PC-3 (cell line): ENCODE results near the gene RSBN1L. TPM values are rescaled to one million over a fixed set of nuclear protein-coding genes. Genes with fewer than 3 reads are reported as not detected.

Experiments used
- ATAC-seq: fragments of 200-7000 bp; cut with Tn5 transposase; 2 replicates; pipeline ENCODE4 v1.9.1; 2020; ENCODE audit warnings: mild to moderate bottlenecking, moderate library complexity
- BruUV-seq: library from RNA; stranded (reverse); fragments of 400-500 nt; replicated peaks from 2 replicates; lab custom pipeline; 2021; lab: Mats Ljungman, UMichigan
- CTCF ChIA-PET: fragments of 300-600 bp; sonication (Branson Sonifier 250); formaldehyde crosslinking; loops from one replicate; lab custom pipeline; 2022; ENCODE audit warnings: antibody characterized with exemption; lab: Charles Lee
- POLR2A ChIA-PET: fragments of 300-600 bp; sonication (Branson Sonifier 250); formaldehyde crosslinking; loops from one replicate; lab custom pipeline; 2022; ENCODE audit warnings: antibody characterized with exemption; ENCODE audit not compliant: unreplicated experiment; lab: Charles Lee
- DNase-seq: peaks from one replicate; pipeline ENCODE4 v3.0.0-alpha.2; 2015
- H2AFZ ChIP-seq: fragments of 300-600 bp; sonication (generic); 2 replicates; pipeline ENCODE4 v1.6.0; 2016; ENCODE audit warnings: antibody characterized with exemption, low read length
- H3F3A ChIP-seq: fragments of 300-600 bp; sonication (generic); one replicate; pipeline ENCODE4 v1.6.0; 2017; ENCODE audit warnings: antibody characterized with exemption, low read length, control low read depth, mild to moderate bottlenecking; ENCODE audit not compliant: unreplicated experiment
- H3K27ac ChIP-seq: fragments of 300-600 bp; sonication (generic); 2 replicates; pipeline ENCODE4 v1.5.1; 2016; ENCODE audit warnings: mild to moderate bottlenecking, low read length
- H3K27me3 ChIP-seq: fragments of 300-600 bp; sonication (generic); 2 replicates; pipeline ENCODE4 v1.6.1; 2016; ENCODE audit warnings: low read length, mixed read lengths
- H3K36me3 ChIP-seq: fragments of 300-600 bp; sonication (generic); 2 replicates; pipeline ENCODE4 v1.6.1; 2016; ENCODE audit warnings: low read depth, mixed run types, low read length, mixed read lengths
- H3K4me1 ChIP-seq: fragments of 300-600 bp; sonication (generic); 2 replicates; pipeline ENCODE4 v1.5.1; 2016; ENCODE audit warnings: low read length; ENCODE audit not compliant: insufficient read depth
- H3K4me2 ChIP-seq: fragments of 300-600 bp; sonication (generic); 2 replicates; pipeline ENCODE4 v1.6.0; 2016; ENCODE audit warnings: low read length
- H3K4me3 ChIP-seq: fragments of 300-600 bp; sonication (generic); 2 replicates; pipeline ENCODE4 v1.5.1; 2016; ENCODE audit warnings: mild to moderate bottlenecking, low read length, mixed read lengths
- H3K79me2 ChIP-seq: fragments of 300-600 bp; sonication (generic); 2 replicates; pipeline ENCODE4 v1.6.1; 2017; ENCODE audit warnings: low read length, mixed read lengths
- H3K9ac ChIP-seq: fragments of 300-600 bp; sonication (generic); 2 replicates; pipeline ENCODE4 v1.6.0; 2016; ENCODE audit warnings: mild to moderate bottlenecking, low read length
- H3K9me2 ChIP-seq: fragments of 300-600 bp; sonication (generic); replicated peaks from 2 replicates; pipeline ENCODE4 v1.6.1; 2016; ENCODE audit warnings: mixed run types, low read length, mixed read lengths
- H3K9me3 ChIP-seq: fragments of 300-600 bp; sonication (generic); 2 replicates; pipeline ENCODE4 v1.6.1; 2016; ENCODE audit warnings: low read length, mixed read lengths
- H4K20me1 ChIP-seq: fragments of 300-600 bp; sonication (generic); 2 replicates; pipeline ENCODE4 v1.6.1; 2016; ENCODE audit warnings: low read length, mixed read lengths
- EZH2 ChIP-seq: fragments of 300-600 bp; sonication (generic); IDR thresholded peaks from one replicate; pipeline ENCODE4 v1.6.1; 2017; ENCODE audit warnings: antibody characterized with exemption, mild to moderate bottlenecking, low read length; ENCODE audit not compliant: unreplicated experiment
- EZH2phosphoT487 ChIP-seq: fragments of 300-600 bp; sonication (generic); IDR thresholded peaks from 2 replicates; pipeline ENCODE4 v1.6.1; 2018; ENCODE audit warnings: mild to moderate bottlenecking, antibody characterized with exemption, low read length, borderline replicate concordance
- intact Hi-C: fragments of 100-400 bp; cut with micrococcal nuclease; formaldehyde crosslinking; loops from 2 replicates; pipeline ENCODE4 v1.9.0; 2023
- total RNA-seq: library from RNA; depleted of rRNA; stranded (reverse); fragments of >200 nt; gene quantifications from 2 replicates; pipeline ENCODE4 v1.2.3, GENCODE V29; 2014
- TF ChIP-seq, protein P1 (sequence below): fragments of 300-600 bp; sonication (generic); conservative IDR thresholded peaks from 2 replicates; pipeline ENCODE4 v1.5.1; 2017; ENCODE audit warnings: antibody characterized with exemption, low read depth, mild to moderate bottlenecking, low read length

RSBN1L gene
- total RNA-seq, 1 experiment from 2014 or later: 6.9 TPM

DNA sequence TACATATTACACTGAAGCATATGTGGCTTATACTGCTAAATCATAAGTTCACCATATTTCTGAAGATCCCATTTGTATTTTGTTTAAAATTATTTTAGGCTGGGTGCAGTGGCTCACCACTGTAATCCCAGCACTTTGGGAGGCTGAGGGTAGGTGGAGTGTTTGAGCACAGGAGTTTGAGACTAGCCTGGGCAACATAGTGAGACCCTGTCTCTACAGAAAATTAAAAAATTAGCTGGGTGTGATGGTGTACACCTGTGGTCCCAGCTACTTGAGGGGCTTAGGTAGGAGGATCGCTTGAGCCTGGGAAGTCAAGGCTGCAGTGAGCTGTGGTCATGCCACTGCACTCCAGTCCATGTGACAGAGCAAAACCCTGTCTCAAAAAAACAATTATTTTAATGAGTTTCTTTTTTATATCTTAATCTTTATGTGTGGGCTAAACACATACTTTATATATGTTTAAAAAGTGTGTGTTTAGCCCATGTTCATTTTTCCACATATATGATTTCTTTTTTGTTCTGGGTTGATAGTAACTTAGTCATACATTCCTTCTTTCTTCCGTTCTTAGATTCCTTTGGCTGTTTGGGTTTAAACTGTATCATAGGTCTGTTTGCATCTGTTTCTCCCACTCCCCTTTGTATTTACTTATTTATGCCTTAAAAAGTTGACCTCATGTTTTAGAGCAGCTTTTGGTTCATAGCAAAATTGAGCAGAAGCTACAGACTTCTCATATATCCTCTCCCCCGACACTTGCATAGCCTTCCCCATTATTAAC lies 33.5 kb downstream of the RSBN1L start:
- CTCF ChIA-PET: no interaction called here
- Histone ChIP-seq H3K9ac (no peak overlapping the region), H3K4me3 (no peak overlapping the region), H3K4me1 (peaks cover 11% of the 10 kb centered on the region; the same call in 1 of the 2 replicates), H3K27ac (no peak overlapping the region), H3K27me3 (no peaks in the 10 kb centered on the region), H3K9me2 (no peaks in the 10 kb centered on the region), H3F3A (no peaks in the 10 kb centered on the region), H3K79me2 (peaks cover 88% of the 10 kb centered on the region), H2AFZ (no peak overlapping the region), H3K36me3 (no peaks in the 10 kb centered on the region), H3K9me3 (no peaks in the 10 kb centered on the region), H4K20me1 (peaks cover 9% of the 10 kb centered on the region; the same call in 1 of the 2 replicates), H3K4me2 (no peak overlapping the region)
- no TSS peak for BruUV-seq
- POLR2A ChIA-PET: interaction anchor here (0.7 kb wide), 1 partner anchor 19 kb away, joined by 5 read pairs; no protein-coding TSS in a partner anchor
- intact Hi-C loops: no loop called here
- ATAC-seq (no peak), DNase-seq (no peak)
- TF ChIP-seq EZH2 (no peak), EZH2phosphoT487 (no peak)
- TF ChIP-seq, protein P1, sequence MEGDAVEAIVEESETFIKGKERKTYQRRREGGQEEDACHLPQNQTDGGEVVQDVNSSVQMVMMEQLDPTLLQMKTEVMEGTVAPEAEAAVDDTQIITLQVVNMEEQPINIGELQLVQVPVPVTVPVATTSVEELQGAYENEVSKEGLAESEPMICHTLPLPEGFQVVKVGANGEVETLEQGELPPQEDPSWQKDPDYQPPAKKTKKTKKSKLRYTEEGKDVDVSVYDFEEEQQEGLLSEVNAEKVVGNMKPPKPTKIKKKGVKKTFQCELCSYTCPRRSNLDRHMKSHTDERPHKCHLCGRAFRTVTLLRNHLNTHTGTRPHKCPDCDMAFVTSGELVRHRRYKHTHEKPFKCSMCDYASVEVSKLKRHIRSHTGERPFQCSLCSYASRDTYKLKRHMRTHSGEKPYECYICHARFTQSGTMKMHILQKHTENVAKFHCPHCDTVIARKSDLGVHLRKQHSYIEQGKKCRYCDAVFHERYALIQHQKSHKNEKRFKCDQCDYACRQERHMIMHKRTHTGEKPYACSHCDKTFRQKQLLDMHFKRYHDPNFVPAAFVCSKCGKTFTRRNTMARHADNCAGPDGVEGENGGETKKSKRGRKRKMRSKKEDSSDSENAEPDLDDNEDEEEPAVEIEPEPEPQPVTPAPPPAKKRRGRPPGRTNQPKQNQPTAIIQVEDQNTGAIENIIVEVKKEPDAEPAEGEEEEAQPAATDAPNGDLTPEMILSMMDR: no peak

DNA sequence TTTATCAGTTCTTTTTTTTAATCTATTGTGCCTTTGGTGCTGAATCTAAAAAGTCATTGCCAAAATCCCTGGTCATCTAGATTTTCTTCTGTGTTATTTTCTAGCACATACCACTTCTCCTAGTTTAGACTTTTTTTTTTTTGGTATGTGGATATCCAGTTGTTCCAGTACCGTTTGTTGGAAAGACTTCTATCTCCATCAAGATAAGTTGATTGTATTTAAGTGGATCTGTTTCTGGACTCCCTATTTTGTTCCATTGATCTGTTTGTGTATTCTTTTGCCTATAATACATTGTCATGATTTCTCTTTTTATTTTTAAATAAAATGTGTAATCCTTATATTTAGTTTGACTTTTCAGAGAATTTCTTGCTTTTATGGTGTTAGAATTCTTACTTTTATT lies 35.5 kb downstream of the RSBN1L start:
- ATAC-seq (no peak), DNase-seq (no peak)
- H3K36me3 ChIP-seq: no peaks in the 10 kb centered on the region
- no peak overlapping the region for H3K27ac ChIP-seq
- H3K4me3 ChIP-seq: no peak overlapping the region
- H3K9me2 ChIP-seq: no peaks in the 10 kb centered on the region
- H3K4me1 ChIP-seq: peaks cover 16% of the 10 kb centered on the region; the same call in 1 of the 2 replicates
- ChIA-PET POLR2A (no interaction called here), CTCF (no interaction called here)
- H3K27me3 ChIP-seq: no peaks in the 10 kb centered on the region
- no peaks in the 10 kb centered on the region for H3K9me3 ChIP-seq
- intact Hi-C loops: no loop called here
- TF ChIP-seq EZH2phosphoT487 (no peak), EZH2 (no peak)
- TF ChIP-seq, protein P1: no peak
- peaks cover 78% of the 10 kb centered on the region for H3K79me2 ChIP-seq
- H3K4me2 ChIP-seq: no peak overlapping the region
- BruUV-seq: no TSS peak
- H3K9ac ChIP-seq: no peak overlapping the region
- H2AFZ ChIP-seq: no peak overlapping the region
- peaks cover 9% of the 10 kb centered on the region; the same call in 1 of the 2 replicates for H4K20me1 ChIP-seq
- no peaks in the 10 kb centered on the region for H3F3A ChIP-seq
